ENCODE data around the gene STRN4.
A peak's percentile ranks its signal among the peaks of the same experiment; 100 is the strongest.

STRN4 gene

GRCh38 chr19:46725859-46726393 lies 20.3 kb downstream of the STRN4 start:
- DNase-seq (ENCODE audit: low spot score), result no peak

DNA sequence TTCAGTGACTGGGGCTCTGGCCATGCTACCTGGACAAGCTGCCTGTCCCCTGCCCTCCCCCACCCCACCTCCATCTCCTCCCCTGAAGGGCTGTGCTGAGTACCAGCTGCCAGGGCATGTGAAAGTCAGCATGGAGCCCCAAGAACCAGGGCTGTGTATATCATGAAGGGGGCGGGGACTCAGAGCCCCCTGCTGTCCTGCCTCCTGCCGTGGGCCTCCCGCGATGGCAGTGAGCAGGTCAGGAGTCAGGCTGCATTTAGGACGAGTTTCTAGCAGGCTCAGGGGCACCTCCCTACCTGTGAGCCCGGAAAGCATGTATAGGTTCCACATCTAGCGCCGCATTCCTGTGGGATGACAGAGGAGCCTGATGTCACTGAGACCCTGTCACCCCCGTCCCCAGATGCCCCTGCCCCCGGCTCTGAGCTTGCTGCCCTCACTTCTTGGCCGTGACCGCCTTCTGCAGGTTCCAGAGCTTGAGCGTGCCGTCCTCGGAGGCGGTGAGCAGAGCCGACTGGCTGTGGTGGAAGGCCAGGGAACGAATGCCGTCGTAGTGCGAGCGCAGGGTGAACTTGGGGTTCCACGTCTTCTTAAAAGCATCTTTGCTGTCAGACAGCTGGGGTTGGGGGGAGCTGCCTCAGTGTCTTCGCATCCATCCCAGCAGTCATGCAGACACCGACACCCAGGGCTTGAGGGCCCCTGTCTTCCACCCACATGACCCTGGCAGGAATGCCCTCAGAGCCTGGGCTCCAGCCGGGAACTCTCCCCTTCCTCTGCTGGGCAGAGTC lies 21.0 kb downstream of the STRN4 start:
- no peak for DNase-seq (ENCODE audit: low spot score)

DNA sequence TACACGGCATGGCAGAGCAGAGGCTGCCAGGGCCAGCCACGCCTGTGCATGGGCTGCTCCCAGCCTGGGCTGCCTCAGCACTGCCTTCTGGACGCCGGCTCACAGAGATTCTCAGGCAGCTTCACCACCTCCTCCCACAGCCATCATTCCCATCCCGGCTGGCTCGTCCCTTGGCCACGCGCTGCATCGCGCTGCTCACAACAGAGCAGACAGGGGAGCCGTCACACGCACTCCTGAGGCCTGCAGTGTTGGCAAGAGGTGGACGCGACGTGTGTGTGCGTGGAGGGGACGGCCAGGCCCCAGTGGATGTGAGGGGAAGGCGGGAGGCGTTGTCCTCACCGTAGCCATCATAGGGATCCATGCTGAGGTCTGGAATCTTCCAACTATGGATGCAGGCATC lies 21.8 kb downstream of the STRN4 start:
- DNase-seq (ENCODE audit: low spot score), result no peak

GRCh38 chr19:46723471-46723870 lies 22.8 kb downstream of the STRN4 start:
- no peak for DNase-seq (ENCODE audit: low spot score)

DNA sequence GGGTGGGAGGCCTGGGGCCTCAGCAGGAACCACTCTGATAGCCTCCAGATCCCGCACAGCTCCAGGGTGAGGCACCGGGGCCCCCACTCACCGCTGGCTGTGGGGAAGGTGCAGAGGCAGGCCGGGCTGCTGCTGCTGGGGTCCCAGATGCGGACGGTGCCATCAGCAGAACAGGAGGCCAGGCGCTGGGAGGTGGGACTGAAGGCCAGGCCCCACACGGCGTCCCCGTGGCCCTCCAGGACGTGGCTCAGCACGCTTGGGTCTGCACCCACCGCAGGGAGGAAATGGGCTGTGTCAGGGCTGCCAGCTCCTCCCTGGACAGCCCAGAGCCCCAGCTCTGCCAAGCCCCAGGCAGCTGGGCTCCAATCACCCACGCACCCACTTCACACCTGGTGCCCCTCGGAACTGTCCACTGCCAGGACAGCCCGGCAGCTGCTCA lies 23.2 kb downstream of the STRN4 start:
- DNase-seq (ENCODE audit: low spot score), result no peak

GRCh38 chr19:46722421-46723022 lies 23.7 kb downstream of the STRN4 start:
- no peak for DNase-seq (ENCODE audit: low spot score)

- no peak for DNase-seq (ENCODE audit: low spot score)
Observed at GRCh38 chr19:46722004-46722380, 24.3 kb downstream of the STRN4 start.

DNA sequence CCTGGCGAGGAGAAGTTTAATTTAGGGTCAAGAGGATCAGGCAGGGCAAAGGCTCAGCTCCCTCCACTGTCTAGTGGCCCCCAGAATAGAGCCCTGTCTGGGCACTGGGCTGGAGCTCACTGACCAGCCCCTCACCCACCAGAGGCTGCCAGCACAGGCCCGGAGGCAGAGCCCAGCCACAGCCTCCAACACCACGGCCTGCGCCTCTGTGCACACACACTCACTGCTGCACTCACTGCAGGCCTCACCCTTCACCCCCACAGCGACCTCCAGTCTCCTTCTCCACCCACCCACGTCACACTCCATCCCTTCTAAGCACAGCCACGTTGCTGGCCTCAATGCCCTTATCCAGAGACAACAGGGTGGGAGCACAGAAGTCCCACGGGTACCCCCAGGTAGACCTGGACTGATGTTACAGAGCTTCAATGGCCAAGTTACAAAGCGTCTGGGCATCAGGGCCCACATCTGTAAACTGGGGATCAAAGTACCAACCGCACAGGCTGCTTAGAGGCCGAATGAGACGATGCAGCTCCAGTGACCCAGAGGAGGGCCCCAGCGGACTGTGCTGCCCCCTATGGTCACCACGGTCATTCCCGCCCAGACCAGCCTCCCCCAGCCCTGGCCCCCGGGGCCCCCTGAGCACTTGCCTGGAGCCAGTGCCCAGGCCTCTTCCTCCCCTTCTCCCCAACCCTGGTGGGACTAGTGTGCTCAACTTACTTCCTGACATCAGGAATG lies 24.8 kb downstream of the STRN4 start:
- no peak for DNase-seq (ENCODE audit: low spot score)

DNA sequence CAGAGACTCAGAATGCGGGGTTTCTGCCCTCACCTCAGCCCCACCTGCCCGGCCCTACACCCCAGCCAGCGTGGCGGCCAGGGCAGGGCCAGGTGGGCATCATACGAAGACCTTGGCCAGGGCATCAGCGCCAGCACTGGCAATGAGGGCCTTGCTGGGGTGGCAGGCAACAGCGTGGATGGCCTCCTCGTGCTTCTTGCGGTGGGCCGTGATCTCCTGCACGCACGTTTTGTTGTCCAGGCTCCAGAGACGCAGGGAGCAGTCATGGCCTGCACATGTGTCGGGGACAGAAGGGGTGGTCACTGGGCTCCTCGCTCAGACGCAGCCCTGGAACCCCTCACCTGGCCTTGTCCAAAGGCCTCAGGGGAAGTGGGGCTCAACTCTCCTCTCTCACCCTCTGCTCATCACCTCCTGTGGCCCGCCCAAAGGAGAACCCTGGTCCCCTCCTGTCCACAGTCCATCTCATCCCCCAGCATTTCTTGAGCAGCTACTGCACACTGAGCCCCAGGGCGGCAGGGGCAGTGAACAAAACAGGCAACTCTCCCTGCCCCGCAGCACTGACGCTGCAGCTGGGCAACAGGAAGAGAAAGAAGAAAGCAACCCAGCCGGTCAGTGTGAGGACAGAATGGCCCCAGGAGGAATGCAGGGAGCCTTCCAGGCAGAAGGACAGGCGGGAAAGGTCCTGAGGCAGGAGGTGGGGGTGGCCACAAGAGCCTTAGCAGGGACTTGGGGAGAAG lies 25.6 kb downstream of the STRN4 start:
- no peak for DNase-seq (ENCODE audit: low spot score)

GRCh38 chr19:46719629-46720502 lies 26.4 kb downstream of the STRN4 start:
- no peak for DNase-seq (ENCODE audit: low spot score)

GRCh38 chr19:46718934-46719622 lies 27.2 kb downstream of the STRN4 start:
- DNase-seq (ENCODE audit: low spot score), result no peak

GRCh38 chr19:46718157-46718933 lies 27.9 kb downstream of the STRN4 start:
- DNase-seq (ENCODE audit: low spot score), result no peak

- no peak for DNase-seq (ENCODE audit: low spot score)
Observed at GRCh38 chr19:46717716-46718143, 28.5 kb downstream of the STRN4 start.

DNA sequence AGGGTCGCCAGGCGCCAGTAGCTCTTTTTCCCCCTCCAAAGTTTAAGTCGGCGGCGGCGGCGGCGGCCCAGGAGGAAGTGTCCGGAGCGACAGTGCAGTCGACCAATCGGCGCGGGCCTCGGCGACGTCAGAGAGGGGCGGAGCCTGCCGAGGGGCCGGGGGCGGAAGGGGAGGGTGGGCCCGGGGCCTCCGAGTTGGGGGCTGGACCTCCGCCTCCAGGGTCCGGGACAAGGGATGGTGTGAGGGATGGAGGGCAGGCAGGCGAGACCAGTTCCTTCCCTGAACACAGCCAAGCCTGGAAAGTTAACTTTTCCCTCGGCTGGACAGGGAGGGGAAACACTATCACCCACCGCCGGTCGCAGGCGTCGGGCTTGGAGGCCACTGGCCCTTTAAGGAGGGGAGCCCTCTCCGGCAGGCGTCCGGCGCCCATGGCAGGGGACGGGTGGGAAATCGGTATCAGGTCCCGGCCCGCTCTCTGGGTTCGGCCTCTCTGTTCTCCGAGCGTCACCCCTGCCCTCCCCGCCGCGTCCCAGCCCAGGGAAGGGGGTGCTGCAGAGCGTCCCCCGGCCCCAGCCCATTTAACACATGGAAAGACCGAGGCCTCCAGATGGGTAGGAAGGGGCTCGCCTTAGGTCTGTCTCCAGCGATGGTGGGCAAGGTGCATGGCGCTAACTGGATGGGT lies 29.1 kb downstream of the STRN4 start, which contains the start of gene PRKD2:
PRKD2 (minus strand) TSS at position 81 of the 682 bp plus-strand sequence. CDS start 744 bp downstream, outside the sequence.
- DNase-seq (ENCODE audit: low spot score), result peak; percentile 95

DNA sequence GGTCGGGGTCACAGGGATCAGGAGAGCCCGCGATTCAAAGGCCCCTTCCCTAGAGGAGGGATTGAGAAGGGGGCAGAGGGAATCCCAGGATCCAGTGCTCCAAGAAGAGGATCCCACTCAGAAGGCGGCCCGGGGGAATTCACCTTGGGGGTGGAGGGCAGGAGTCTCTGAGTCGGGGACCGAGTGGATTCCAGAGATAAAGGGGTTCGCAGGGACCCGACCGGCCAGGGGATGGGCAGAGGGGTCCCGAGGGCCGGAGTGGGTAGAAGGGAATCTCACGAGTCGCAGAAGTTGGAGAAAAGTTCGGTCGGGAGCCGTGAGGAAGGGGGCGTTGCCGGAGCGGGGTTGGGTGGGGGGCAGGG lies 29.6 kb downstream of the STRN4 start:
- peak; percentile 15 for DNase-seq (ENCODE audit: low spot score)

- DNase-seq (ENCODE audit: low spot score), result peak; percentile 30
Observed at GRCh38 chr19:46715975-46716671, 30.1 kb downstream of the STRN4 start.

- DNase-seq (ENCODE audit: low spot score), result no peak
Observed at GRCh38 chr19:46715620-46715974, 30.7 kb downstream of the STRN4 start.

GRCh38 chr19:46714444-46715106 lies 31.7 kb downstream of the STRN4 start:
- DNase-seq (ENCODE audit: low spot score), result peak; percentile 10
